Loucy (cell line): ENCODE results near the gene CYLC2.

ENCODE experiments used
- EZH2phosphoT487 ChIP-seq: fragments of 200-600 bp; IDR thresholded peaks from 2 replicates; pipeline ENCODE4 v1.6.1; 2018; ENCODE audit warnings: antibody characterized with exemption, mild to moderate bottlenecking, moderate library complexity, borderline replicate concordance
- TF ChIP-seq, protein P1 (sequence below): fragments of 200-600 bp; sonication (generic); conservative IDR thresholded peaks from 2 replicates; pipeline ENCODE4 v1.5.1; 2014; ENCODE audit warnings: mild to moderate bottlenecking, antibody characterized with exemption, low read length

DNA sequence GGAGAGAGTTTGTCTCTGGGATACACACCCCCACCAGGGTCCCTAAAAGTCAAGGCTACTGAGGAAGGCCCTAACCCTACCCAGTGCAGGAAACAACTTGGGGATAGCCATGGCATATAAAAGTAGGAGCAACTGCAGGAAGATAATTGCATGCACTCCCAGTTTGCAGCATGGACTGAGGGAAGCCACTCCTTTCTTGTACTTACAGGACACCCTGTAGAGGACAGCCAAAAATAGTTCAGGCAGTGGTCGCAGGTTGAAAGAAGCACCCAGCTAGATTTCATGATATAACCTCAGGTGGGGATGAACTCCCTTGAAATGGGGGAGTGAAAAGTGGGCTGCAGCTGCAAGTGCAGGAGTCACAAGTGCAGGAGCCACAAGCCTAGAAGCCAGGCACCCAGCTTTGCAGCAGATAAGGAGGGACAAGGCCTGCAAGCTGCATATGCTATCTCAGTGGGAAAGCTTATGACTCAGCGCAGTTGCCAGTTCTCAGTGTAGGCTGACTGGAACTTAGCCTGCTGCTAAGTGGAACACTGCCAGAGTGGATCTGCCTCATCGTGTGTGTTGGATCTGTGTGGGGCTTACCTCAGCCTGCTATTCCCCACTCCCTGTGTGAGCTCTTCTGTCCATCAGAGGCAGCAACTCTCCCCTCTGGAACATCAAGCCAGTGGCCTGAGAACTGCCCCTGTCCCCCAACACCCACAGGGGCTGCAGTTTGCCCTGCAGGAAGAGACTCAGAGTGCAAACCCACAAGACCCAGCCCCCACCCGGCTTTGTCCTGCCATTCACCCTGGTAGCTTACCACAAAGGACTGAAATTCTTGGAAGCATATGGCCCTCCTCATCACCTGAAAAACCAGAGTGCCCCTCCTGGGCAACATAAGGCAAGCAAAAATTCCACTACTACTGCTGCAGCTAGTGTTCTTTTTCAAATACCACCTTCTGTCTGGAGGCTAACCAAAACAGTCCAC is 42.7 kb downstream of the CYLC2 start:
- TF ChIP-seq, protein P1, sequence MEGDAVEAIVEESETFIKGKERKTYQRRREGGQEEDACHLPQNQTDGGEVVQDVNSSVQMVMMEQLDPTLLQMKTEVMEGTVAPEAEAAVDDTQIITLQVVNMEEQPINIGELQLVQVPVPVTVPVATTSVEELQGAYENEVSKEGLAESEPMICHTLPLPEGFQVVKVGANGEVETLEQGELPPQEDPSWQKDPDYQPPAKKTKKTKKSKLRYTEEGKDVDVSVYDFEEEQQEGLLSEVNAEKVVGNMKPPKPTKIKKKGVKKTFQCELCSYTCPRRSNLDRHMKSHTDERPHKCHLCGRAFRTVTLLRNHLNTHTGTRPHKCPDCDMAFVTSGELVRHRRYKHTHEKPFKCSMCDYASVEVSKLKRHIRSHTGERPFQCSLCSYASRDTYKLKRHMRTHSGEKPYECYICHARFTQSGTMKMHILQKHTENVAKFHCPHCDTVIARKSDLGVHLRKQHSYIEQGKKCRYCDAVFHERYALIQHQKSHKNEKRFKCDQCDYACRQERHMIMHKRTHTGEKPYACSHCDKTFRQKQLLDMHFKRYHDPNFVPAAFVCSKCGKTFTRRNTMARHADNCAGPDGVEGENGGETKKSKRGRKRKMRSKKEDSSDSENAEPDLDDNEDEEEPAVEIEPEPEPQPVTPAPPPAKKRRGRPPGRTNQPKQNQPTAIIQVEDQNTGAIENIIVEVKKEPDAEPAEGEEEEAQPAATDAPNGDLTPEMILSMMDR: no peak
- no peak for TF ChIP-seq EZH2phosphoT487
